Left forelimb (tissue), 1 donor: ENCODE results near the gene ASTE1.
A peak's percentile ranks its signal among the peaks of the same experiment; 100 is the strongest.
"Not testable (repeated sequence)": the region's sequence is repeated elsewhere in the genome, so short reads cannot be mapped to it uniquely, and the experiment has no call there.

Source experiments
- DNase-seq: peaks from one replicate; pipeline ENCODE4 v3.0.0-alpha.2; 2018; ENCODE audit warnings: low spot score

Gene ASTE1

GRCh38 chr3:131026321-131027151 lies at the start of gene ASTE1, which contains the start of gene NEK11:
Gene ASTE1 (minus strand): TSS chr3:131026825. CDS start chr3:131025306, 1,519 bp downstream.
Gene NEK11 (plus strand): TSS chr3:131026877. CDS start chr3:131029709, 2,832 bp downstream.
- DNase-seq, result peak; percentile 94

DNA sequence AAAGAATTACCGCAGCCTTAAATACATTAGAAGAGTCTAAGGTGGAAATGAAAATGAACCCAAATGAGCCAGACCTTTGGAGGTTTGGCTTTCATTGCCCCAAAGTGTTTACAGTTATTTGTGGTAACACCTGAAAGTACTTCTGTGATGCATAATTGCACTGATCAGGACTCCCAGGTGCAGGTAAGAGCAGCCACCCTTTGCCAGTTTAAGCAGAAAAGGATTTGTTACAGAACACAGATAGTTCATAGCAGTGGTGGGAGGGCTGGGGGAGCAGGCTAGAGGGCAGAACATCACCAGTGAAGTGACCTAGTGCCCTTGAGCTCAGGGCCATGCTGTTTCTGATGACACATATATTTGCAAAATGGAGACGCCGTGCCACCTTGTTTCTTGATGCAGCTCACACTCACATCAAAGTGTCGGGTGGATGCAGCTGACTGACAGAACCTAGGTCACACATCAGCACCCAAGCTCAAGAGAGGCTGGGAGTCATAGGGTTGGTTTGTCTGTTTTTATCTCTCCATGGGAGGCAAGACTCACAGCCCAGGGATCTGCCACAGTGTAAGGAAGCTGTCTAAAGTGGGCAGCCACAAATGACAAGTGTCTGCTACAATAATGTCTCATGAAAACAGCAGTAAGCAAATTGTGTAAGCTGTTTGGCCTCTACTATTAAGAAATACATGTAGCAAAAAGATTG lies 49.2 kb upstream of the ASTE1 start:
- no peak for DNase-seq

DNA sequence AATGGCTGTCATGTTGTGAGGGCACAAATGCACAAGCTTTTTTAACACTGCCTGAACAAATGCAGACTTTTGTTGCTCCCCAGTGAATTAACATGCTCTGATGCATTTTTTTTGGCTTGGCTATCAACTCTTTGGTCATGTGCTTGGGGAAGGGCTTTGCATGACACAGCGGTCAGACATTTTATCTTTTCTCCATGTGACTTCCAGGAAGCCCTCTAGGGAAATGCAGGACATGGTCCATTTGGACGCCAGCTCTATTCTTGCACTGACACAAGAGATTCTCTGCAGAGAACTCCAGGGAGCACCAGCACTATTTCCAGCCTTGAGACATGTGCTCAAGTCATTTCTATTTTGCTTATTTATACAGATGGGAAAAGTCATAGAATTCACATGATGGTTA lies 46.2 kb upstream of the ASTE1 start:
- DNase-seq, result no peak

DNA sequence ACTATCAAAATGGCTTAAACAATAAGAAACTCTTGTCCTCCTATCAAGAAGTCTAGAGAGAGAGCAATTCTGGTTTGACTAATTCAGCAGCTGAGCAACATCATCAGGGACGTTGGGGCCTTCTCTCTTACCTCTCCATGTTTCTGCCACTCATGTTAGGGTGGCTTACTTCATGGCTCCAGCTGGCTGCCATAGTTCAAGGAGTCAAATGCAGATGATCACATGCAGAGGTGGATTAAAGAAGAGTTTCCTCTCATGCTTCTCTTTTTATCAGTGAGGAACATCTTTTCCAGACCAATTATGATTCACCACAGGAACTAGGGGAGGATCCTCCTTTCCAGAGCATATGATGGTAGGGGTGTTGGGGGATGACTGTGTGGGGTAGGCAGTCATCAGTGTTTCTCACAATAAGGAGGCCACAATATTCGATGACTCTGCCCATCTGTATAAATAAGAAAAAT lies 45.5 kb upstream of the ASTE1 start:
- DNase-seq, result no peak

GRCh38 chr3:131067983-131068382 lies 41.4 kb upstream of the ASTE1 start:
- DNase-seq, result no peak

DNA sequence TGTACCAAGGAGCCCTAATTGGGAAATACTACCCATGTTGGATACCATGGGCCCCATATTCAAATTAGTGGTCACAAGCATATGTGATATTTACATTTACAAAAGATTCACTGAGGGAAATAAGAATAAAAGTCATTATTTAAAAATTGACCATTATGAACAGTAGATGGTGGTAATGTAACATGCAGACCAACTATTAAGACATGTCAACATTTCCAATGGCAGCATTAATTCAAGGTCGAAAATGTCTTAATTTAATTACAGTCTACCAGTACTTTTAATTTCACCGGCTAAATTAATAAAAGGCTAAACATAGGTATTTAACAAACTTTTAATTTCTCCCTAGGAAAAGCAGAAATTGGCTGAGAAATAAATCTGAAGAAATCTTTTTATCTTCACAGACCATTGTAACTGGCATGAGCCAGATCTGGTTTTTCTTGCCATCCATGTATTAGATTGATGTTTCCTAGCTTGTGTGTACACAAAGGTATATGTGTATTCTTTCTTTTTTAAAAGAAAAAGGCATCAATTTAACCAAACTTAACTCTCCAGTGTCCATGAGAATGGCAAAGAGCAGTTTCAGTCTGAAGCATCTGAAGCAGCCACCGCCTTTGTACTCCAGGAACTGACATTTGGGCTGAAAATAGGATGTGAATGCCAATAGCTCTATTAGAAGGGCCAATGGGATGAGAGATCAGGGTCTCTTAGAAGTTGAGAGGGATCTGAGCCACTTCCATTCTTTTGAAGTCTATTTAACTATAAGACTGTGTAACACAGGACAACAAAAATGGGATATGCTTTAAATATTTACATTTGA lies 26.6 kb upstream of the ASTE1 start:
- no peak for DNase-seq

- no peak for DNase-seq
These were observed 23.4 kb upstream of the ASTE1 start for GRCh38 chr3:131050001-131050400.

GRCh38 chr3:131048030-131048429 lies 21.4 kb upstream of the ASTE1 start:
- no peak for DNase-seq

DNA sequence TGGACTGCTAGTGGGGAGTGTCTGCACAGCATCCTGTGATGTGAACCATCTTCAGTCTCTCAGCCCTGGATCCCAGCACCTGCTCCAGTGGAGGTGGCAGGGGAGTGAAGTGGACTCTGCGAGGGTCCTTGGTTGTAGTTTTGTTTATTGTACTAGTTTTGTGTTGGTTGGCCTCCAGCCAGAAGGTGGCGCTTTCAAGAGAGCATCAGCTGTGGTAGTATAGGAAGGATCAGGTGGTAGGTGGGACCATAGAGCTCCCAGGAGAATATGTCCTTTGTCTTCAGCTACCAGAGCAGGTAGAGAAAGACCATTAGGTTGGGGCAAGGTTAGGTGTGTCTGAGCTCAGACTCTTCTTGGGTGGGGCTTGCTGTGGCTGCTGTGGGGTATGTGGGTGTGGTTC lies 21.0 kb upstream of the ASTE1 start:
- DNase-seq, result no peak

- not testable (repeated sequence) for DNase-seq
These were observed 15.8 kb upstream of the ASTE1 start for GRCh38 chr3:131042271-131042985.

- no peak for DNase-seq
These were observed 11.7 kb upstream of the ASTE1 start for GRCh38 chr3:131038326-131038725.

DNA sequence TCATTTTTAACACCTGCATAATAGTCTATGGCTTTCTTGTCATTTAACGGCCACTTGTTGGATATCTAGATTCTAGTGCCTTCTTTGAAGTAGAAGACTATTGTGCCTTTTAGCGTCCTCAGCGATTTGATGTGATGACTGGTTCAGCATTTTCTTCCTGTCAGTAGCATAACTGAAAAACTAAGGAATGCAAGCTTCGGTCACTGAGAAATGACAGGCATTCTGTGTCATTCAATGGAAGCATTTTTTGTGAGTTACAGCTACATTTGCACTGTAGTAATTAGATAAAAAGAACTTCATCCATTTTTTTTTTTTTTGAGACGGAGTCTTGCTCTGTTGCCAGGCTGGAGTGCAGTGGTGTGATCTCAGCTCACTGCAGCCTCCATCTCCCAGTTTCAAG lies 10.4 kb upstream of the ASTE1 start:
- DNase-seq, result no peak

- no peak for DNase-seq
These were observed 9.7 kb upstream of the ASTE1 start for GRCh38 chr3:131036200-131036816.

DNA sequence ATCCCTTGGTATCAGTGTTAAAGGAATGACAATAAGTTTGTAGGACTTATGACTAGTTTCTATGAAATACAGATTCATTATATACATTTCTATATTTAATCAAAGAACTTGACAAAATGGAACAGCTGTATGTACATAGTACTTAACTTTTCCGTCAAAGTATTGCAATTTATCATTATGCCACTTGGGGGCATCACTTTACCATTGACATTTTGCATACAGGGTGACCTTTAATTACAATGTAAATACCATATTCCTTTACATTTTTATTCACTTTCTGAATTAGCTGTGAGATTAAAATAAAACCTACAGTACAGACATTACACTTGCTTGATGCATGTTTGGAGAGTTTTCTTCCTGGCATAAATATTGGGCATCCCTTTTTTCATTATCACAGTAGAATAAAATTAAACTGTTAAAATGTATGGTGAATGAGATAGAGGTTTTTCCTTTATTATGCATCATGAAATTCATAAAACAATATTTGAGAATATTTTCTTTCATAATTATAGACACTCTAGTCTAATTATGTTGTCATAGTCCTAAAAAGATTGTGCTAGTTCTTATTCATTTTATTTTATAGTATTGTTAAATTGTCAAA lies 7.0 kb upstream of the ASTE1 start:
- DNase-seq, result no peak

GRCh38 chr3:131031660-131032059 lies 5.0 kb upstream of the ASTE1 start:
- DNase-seq, result no peak

DNA sequence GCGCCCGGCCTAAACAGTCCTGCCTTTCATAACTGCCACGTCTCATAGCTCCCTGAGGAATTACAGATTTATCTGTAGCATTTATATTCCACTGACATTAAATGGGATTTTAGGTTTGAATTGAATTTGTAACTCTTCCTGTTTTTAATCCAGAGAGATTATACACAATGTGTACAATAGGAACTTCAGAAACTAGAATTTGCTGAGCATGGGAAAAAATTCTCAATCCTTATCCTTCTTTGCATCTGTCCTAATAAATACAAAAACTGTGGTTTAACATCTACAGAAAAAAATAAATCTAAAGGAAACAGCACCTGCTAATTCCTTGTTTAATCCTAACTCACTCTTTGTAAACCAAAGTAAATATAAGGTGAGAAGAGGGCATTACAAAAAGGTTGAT lies 2.2 kb upstream of the ASTE1 start:
- no peak for DNase-seq

DNA sequence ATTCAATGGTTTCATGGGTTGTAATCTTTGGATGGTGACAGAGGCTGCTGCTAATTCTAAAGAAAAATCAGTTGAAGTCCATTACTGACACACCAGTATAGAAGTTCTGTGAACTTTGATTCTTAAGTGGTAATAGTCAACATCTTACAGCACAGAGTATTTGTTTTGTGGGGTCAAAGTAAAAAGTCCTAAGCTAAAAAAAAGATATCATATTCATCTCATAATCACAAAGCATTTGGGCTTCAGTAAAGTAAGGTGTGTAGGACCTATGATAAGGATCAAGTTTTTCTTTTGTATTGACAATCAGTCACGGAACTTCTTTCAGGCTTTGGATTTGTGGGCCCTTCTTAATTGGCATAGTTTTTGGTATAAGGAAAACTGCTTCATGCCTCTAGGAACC lies 1.1 kb downstream of the ASTE1 start:
- DNase-seq, result no peak

- DNase-seq, result no peak
These were observed 6.4 kb downstream of the ASTE1 start for GRCh38 chr3:131020122-131020693.

DNA sequence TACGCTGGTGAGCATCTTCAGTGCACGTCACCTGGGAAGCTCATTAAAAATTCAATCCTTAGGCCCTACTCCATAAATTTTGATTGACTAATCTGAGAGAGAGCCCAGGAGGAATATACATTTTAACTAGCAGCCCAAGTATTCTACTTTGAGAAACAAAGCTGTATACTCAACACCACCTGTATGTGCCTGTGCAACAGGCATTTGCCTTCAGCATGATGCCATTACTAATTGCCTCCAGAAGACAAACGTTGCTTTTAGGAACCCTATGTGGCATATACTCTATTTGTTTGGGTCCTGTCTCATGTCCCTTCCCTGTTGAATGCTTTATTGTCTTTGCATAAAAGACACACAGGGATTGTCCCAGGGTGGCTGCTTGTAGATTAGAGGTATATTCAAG lies 7.7 kb downstream of the ASTE1 start:
- no peak for DNase-seq

DNA sequence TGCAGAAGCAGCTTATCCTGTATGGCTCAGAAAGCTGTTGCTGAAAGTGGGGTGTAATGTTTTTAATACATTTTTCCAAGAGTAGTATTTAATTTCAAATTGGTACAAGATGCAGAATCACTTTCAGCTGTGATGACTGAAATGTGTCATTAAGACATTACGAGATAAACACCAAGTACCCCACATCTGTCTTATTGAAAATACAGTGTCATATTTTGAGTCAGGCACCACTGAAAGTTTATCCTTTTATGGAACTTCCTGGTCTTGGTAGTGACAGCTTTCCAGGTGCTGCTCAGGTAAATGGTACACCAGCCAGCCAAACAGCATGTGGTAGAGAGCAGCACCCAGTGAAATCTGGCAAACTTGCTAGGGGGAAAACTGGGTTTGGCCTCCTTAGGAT lies 16.9 kb downstream of the ASTE1 start:
- DNase-seq, result no peak

DNA sequence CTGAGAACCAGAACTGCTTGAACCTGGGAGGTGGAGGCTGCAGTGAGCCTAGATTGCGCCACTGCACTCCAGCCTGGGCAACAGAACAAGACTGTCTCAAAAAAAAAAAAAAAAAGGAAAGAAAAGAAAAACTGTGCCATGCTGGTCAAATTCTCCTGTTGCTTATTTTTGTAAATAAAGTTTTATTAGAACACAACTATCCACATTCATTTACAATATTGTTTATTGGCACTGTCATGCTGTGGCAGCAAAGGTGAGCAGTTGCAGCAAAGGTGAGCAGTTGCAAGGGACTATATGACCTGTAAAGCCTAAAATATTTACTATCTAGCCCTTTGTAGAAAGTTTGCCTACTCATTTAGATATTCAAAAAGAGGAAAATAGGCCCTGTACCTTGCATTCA lies 18.3 kb downstream of the ASTE1 start:
- no peak for DNase-seq
